KOPT-K1 (cell line): ENCODE data around the gene ADIPOR1.
A peak's percentile ranks its signal among the peaks of the same experiment; 100 is the strongest.
"Not testable (repeated sequence)": the region's sequence is repeated elsewhere in the genome, so short reads cannot be mapped to it uniquely, and the experiment has no call there.

Source experiments
- H3K27ac ChIP-seq: fragments of 200-600 bp; sonication (generic); 2 replicates; pipeline ENCODE4 v1.5.1; 2016; ENCODE audit warnings: antibody characterized with exemption, mild to moderate bottlenecking, low read depth, low read length; ENCODE audit not compliant: poor library complexity, severe bottlenecking
- H3K36me3 ChIP-seq: fragments of 200-600 bp; sonication (generic); 2 replicates; pipeline ENCODE4 v1.5.1; 2017; ENCODE audit warnings: antibody characterized with exemption, mild to moderate bottlenecking, low read length, moderate library complexity; ENCODE audit not compliant: insufficient read depth
- H3K9me3 ChIP-seq: fragments of 200-600 bp; sonication (generic); 2 replicates; pipeline ENCODE4 v1.5.1; 2017; ENCODE audit warnings: antibody characterized with exemption, low read length, mild to moderate bottlenecking; ENCODE audit not compliant: insufficient read depth, poor library complexity, severe bottlenecking

The ADIPOR1 gene, protein sequence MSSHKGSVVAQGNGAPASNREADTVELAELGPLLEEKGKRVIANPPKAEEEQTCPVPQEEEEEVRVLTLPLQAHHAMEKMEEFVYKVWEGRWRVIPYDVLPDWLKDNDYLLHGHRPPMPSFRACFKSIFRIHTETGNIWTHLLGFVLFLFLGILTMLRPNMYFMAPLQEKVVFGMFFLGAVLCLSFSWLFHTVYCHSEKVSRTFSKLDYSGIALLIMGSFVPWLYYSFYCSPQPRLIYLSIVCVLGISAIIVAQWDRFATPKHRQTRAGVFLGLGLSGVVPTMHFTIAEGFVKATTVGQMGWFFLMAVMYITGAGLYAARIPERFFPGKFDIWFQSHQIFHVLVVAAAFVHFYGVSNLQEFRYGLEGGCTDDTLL

DNA sequence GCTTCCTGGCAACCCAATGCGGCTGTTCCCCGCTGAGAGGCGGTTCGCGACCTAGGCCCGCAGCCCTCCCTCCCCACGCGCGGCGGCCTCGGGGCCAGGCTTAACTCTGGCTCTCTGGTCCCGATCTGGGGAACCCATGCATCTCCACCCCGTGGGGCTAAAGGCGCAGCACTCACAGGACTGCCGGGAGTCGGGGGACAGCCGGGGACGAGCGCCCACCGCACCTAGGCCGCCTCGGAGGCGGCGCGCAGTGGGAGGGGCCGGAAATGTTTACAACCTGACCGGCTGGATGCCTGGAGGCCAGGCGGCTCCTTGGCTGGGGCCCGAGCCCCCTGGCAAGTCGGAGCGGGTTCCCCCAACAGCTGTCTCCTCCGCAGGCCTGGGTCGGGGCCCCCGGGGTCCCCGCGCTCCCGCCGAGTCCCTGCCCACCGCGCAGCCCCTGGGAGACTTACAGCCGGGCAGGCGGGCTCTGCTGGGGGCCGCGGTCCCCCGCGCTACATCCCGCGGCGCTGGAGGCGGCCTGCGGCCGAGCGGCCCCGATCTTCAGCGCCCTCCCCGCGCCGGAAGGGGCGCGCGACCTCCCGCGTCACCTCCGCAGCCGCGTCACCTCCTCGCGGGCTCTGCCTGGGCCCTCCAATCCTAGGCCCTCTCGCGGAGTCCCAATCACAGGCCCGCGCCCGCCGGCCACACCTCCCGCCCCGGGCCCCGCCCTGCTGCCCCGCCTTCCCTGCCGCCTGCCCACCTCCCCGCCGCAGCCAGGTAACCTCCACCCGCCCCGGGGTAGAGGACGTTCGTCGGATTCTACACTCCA lies at the start of gene ADIPOR1:
ADIPOR1 (minus strand) TSS at position 580 of the 811 bp plus-strand sequence. CDS start 7,242 bp downstream, outside the sequence.
- Histone ChIP-seq H3K9me3 (no peaks in the 10 kb centered on the region), H3K27ac (peak within 1 kb of the TSS; percentile 76), H3K36me3 (peaks cover 19% of the 10 kb centered on the region; the same call in 1 of the 2 replicates)

DNA sequence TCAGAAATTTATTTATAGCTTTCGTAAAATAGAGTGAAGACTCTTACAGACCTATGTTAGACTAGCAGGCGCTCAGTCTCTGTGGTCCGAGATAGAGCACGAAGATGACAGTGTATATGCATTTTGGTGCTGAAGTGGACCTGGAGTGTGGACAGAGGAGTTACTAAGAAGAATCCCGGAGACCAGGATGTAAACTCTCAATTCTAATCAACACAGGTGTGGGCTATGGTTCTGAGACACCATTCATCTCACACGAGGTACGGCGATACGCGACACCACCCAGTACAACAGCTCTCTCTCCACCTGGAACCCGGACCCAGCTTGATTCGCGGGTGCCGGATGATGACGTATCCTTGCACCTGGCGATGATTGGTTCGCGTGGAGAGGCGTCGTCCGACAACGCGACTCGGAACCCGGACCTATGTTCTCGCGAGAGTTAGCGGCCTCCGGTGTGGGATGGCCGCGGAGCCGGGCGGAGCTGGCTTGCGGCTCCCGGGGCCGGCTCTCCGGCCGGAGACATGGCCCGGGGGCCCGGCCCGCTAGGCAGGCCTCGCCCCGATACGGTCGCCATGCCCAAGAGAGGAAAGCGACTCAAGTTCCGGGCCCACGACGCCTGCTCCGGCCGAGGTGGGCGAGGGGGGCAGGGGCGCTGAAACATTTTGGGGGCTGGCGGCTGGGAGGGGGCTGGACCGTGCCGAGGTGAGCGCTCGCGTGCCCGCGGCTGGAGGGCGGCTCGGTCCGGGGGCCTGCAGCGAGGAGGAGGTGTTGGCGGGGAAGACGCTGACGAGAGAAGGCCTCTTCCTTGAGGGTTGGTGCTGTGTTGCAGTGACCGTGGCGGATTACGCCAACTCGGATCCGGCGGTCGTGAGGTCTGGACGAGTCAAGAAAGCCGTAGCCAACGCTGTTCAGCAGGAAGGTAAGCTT lies 49.1 kb upstream of the ADIPOR1 start, which contains the start of gene TMEM183A:
TMEM183A (plus strand) TSS at position 427 of the 924 bp plus-strand sequence; CDS start at position 519, 92 bp downstream.
- H3K27ac ChIP-seq, result peak within 1 kb of the TSS; percentile 70
- no peaks in the 10 kb centered on the region for H3K9me3 ChIP-seq
- H3K36me3 ChIP-seq, result peaks cover 37% of the 10 kb centered on the region

DNA sequence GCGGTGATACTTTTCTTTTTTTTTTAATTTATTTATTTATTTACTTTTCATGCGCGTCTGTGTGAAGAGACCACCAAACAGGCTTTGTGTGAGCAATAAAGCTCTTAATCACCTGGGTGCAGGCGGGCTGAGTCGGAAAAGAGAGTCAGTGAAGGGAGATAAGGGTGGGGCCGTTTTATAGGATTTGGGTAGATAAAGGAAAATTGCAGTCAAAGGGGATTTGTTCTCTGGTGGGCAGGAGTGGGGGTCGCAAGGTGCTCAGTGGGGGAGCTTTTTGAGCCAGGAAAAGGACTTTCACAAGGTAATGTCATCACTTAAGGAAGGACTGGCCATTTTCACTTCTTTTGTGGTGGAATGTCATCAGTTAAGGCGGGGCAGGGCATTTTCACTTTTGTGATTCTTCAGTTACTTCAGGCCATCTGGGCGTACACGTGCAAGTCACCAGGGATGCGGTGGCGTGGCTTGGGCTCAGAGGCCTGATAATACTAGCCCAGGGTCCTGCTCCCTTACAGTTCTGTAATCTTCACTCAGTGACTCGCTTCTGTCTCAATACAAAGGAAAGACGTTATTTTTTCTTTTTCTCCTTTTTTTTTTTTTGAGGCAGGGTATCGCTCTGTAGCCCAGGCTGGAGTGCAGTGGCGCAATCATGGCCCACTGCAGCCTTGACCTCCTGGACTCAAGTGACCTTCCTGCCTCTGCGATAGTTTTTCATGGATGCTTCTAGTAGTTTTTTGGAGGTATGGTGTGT lies 47.5 kb upstream of the ADIPOR1 start:
- not testable (repeated sequence) for H3K27ac ChIP-seq, H3K9me3 ChIP-seq
- H3K36me3 ChIP-seq, result peaks cover 21% of the 10 kb centered on the region

DNA sequence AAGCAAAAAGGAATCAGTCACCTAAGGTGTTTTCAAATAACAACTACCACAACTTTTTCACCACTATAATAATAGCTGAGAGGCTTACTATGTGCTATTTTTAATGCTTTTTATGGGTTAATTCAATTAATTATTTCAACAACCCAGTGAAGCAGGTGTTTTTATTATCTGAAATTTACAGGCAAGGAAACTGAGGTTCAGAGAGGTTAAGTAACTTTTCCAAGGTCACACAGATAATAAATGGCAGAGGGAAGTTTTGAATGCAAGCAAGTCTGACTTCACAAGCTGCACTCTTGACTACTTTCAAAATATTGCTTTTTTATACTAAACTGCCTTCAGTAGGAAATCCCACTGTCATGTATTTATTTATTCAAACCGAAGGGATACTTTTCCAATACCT lies 44.8 kb upstream of the ADIPOR1 start:
- Histone ChIP-seq H3K9me3 (no peaks in the 10 kb centered on the region), H3K27ac (no peak overlapping the region), H3K36me3 (no peaks in the 10 kb centered on the region)

DNA sequence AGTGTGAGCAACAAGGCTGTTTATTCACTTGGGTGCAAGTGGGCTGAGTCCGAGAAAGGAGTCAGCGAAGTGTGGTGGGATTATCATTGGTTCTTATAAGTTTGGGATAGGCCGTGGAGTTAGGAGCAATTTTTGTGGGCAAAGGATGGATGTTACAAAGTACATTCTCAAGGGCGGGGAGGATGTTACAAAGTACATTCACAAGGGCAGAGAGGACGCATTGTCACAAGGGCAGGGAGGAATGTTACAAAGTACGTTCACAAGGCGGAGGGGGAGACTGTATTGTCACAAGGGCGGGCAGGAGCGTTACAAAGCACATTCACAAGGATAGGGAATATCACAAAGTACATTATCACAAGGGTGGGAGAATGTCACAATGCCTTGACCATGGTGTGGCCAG lies 43.9 kb upstream of the ADIPOR1 start:
- H3K9me3 ChIP-seq, result no peaks in the 10 kb centered on the region
- no peak overlapping the region for H3K27ac ChIP-seq
- no peaks in the 10 kb centered on the region for H3K36me3 ChIP-seq

DNA sequence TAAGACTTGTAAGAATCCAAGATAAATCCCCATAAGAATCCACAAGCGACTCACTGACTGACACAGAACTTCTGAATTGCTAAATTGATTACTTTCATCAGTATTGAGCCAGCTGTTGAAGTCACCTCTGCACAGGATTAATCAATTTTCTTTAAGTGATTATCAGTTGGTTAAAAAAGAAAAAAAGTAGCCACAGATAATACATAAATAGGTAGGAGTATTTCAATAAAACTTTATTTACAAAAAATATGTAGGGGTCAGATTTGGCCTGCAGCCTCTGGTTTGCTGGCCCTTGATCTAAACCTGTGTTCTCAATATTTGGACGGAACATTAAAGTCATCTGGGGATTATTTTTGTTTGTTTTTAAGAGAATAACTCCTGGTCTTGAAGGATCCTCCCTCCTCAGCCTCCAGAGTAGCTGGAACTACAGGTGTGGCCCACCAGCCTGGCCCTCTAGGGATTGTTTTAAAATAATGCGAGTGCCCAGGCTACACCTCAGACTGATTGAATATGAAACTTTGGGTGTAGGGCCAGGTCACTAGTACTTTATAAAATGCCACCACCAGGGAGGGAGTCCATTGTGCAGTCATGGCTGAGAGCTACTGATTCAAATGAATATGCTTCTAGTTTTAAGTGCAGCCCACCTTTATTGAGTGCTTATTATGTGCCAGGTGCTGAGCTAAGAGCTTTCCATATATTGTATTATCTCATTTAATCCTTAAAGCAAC lies 42.3 kb upstream of the ADIPOR1 start:
- Histone ChIP-seq H3K9me3 (no peaks in the 10 kb centered on the region), H3K27ac (no peak overlapping the region)

DNA sequence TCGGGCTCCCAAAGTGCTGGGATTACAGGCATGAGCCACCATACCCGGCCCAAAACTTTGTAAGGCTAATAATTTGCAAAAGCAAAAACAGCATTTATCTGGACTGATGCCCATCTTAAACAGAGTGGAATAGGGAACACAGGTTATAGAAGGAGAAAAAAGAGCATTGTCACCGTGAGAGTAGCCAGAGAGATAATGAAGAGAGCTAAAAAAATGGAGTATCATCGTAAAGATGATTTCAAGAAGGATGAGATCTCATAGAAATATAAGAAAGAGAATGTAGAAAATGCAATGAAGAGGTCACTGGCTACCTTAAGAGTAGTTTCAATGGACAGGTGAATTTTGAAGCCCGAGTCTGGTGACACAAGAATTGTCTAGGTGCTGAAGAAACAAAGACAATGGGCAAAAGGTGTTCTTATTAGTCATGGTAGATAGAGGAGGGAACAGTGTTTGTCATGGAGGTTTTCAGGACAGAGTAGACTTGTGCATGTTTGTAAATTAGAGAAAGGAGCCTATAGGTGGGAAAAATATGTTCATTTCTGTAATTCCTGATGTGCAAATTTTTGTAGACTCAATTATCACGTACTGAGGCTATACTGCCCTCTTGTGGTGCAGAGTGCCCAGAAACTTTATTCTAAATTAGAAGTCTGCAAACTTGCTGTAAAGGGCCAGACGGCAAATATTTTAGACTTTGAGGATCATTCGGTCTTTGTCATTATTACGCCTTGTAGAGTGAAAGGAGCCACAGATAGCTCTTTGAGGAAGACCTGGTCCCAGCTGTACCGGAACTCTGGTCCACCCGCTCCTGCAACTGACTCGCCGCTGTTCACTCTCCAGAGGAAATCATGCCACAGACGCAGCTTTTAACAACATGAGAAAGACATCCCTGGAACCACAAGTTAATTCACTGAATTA lies 41.0 kb upstream of the ADIPOR1 start:
- Histone ChIP-seq H3K9me3 (no peaks in the 10 kb centered on the region), H3K36me3 (no peaks in the 10 kb centered on the region), H3K27ac (no peak overlapping the region)

More for the DNA sequence above, 42.3 kb upstream of the ADIPOR1 start:
- H3K36me3 ChIP-seq, result no peaks in the 10 kb centered on the region

DNA sequence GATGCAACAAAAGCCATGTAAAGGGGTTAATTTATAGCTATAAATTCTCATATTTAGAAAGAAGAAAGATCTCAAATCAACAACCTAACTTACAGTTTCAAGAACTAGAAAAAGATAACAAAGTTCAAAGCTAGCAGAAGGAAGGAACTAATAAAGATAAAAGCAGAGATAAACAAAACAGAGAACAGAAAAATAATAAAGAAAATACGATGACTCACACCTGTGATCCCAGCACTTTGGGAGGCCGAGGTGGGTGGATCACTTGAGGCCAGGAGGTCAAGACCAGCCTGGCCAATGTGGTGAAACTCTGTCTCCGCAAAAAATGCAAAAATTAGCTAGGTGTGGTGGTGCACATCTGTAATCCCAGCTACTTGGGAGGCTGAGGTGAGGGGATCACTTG lies 36.6 kb upstream of the ADIPOR1 start:
- Histone ChIP-seq H3K27ac (no peak overlapping the region), H3K9me3 (no peaks in the 10 kb centered on the region), H3K36me3 (no peaks in the 10 kb centered on the region)

DNA sequence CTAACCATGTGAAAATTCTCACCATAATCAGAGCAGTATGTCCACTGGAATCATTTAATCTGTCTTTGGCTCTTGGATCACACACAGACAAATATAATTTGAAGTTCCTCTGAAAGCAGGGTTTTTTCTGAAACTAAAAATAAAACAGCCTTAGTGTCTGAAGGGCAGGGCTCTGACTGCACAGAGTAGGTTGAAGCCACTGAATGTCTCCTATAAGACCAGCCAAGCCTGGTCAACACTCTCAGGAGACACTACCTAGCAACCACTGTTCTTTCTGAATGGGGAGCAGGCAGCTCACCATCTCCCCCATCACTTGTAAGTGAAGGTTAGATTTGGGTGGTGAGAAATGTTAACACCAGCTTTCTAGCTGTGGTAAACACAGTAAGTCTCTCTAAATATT lies 33.0 kb upstream of the ADIPOR1 start:
- Histone ChIP-seq H3K27ac (no peak overlapping the region), H3K9me3 (no peaks in the 10 kb centered on the region), H3K36me3 (no peaks in the 10 kb centered on the region)

DNA sequence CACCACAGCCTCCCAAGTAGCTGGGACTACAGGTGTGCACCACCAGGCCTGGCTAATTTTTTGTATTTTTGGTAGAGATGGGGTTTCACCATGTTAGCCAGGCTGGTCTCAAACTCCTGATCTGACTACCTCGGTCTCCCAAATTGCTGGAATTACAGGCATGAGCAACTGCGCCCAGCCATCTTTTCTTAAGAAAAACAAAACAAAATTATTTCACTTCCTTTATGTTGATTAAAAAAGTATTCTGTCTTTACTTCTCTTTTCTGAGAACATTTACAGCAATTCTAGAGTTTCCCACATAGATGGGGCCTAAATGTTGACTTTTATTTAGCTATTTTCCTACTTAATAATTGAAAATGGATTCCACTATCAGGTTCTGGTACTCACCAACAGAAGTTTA lies 31.8 kb upstream of the ADIPOR1 start:
- H3K36me3 ChIP-seq, result no peaks in the 10 kb centered on the region
- no peak overlapping the region for H3K27ac ChIP-seq
- H3K9me3 ChIP-seq, result no peaks in the 10 kb centered on the region

DNA sequence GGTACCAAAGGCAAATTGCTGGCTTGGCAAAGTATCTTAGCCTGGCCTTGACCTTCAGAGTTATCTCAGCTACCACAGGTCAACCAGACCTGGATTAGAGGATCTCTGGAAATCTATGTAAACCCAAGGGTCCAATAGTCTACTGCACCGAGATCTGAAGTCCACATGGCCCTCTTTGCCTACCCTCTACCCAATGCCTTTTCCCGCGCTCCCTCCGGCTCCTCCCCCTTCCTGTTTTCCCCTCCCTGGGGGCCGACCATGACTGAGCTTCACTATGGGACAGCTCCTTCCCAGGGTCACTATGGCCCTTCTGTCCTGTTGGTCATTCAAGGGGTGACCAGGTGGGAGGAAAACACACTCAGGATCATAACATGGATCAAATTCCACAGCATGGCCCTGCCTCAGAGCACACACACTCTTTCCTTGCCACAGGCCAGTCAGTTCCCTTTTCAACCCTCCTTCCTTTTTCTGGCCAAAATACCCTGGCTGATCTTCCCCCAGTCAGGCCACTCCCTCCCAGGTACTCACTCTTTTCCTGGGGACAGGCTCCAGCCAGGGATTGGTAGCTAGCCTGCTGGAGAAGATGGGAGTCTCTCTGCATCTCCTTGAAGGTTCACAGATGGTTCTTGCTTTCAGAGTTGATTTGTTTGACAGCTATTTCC lies 29.9 kb upstream of the ADIPOR1 start:
- Histone ChIP-seq H3K27ac (no peak overlapping the region), H3K36me3 (no peaks in the 10 kb centered on the region), H3K9me3 (no peaks in the 10 kb centered on the region)

DNA sequence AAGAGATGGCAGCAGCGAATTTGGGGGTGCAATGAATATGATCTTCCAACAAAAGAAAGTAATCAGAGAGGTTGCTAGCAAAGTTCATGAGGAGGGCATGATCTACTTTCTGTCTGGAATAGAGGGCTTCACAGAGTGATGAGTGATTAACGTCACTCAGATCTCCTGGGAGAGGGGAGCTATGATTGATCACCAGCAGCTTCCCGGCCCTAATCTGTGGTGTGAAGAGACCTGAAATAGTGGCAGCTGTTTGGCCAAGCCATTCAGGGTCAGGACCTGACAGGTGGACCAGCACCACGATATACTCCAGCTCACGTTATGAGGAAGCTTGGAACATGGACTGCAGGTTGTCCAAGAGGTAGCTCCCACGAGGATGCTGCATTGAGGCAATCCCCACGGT lies 29.1 kb upstream of the ADIPOR1 start:
- H3K36me3 ChIP-seq, result no peaks in the 10 kb centered on the region
- no peaks in the 10 kb centered on the region for H3K9me3 ChIP-seq

More for the DNA sequence above, 29.1 kb upstream of the ADIPOR1 start:
- H3K27ac ChIP-seq, result no peak overlapping the region
